GM19240 (cell line): ENCODE measurements around the gene RALGPS1.

Source experiments
- DNase-seq: peaks from one replicate; pipeline ENCODE4 v3.0.0; 2011; ENCODE audit warnings: low spot score; ENCODE audit not compliant: insufficient read length

The RALGPS1 gene

DNA sequence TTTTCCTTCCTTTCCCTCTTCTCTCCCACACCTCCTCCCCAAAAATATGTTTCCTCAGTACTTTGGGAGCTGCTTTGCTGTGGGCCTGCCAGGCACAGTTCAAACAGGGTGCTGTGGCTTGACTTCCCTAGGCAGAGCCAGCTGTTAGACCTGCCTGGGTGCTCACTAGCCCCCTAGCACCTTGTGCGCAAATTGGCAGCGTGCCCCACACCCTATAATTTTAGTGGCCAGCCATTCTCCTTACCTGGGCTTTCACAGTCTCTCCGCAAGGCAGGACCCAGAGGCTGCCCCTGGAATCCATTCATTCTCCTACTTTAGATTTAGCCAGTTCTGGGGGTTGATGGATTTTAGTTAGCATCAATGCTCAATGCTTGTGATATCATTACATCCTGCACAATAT is 135.6 kb downstream of the RALGPS1 start:
- no peak for DNase-seq

DNA sequence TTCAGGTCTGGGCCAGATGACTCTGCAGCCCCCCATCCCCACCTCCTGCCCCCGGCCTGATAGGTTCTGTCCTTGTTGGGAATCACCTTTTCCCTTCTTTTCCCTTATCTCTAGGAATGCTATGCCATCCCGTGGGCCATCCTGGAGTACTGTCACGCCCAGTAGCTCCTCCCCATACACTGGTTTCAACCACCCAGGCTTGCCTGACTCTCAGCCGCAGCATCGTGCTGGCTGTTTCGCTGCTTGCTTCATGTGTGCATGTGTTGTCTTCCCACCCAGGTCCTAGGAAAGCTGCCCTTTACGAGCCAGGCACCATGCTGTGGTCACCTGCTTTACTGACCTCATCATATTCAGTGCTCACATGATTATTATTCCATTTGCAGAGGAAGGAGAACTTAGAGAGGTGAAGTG is 136.0 kb downstream of the RALGPS1 start:
- DNase-seq = no peak

DNA sequence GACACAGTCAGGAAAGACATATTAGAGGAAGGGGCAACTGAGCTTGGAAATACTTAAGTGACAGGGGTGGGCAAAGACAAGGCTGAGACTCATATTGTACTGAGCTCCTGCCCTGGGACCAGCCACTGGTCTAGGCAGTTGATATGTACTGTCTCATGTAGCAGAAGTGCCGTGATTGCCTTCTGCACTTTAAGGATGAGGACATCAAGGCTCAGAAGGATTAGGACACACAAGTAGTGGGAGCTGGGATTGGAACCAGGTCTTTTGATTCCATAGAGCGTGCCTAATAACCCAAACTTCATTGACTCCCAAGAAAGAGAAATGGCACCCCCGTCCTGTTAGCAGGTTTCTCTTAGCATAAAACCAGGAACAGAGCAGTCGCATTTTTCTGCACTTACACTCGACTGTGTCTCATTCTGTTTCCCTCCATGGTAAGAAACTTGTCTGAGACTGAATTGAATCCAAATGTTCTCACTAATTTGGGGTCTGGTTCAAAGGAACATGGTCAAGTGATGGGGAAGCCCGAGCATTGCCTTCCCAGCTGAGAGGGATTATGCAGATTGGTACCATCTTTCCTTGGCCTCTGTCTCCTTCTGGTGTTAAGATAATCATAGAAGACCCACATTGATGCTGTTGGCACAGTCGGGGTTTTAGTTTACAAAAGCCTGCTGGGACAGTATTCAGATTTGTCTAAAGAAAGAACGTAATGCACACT is 137.5 kb downstream of the RALGPS1 start:
- no peak for DNase-seq

DNA sequence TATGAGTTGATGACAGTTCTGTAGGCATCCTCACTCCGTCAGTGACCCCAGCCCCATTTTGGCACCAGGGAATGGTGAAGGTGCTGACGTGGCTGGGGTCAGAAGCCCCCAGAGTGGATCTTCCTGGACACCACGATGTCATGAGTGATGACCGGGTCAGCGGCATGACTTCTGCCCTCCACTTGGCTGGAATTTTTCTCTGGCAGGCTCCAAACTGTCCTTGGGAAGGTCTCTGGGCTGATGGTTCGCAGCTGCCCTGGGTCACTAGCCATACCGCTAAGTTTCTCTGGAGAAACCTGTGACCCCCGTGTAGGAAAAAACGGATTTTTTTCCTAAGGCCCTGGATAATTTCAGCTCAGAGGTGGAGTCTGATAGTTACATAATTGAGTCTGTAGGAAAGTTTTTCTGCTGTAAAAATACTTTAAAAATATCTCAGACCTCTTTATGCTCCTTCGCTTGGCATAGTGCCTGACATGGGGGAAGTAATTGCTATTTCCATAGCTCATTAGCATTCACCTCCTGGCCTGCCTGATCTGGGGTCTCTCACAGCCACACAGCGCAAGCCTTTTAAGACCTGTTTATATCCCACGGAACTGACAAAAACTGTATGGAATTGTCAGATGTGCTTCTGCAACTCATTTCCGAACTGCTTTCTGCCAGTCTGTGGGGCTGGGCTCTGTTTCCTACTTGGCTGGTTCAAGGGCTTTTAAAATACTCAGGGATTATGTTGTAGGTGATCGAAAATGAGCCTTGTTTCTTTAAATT is 138.7 kb downstream of the RALGPS1 start:
- no peak for DNase-seq

DNA sequence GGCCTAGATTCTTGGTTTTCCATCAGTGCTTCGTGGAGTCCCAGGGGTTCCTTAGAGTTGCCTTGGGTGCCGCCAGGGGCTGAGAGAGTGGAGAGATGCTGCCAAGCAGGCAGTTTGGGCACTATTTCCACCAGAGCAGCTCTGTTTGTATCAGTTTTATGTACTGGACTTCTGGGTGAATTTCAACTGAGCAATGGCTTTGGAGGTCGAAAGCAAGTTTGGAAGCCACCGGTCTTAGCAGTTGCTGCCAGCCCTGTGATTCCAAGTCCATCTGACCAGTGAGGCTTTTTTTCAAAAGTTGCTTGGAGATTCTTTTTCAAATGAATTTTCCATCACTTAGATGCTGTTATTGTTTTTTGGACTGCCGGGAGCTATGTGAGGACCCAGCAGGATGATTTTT is 139.4 kb downstream of the RALGPS1 start:
- no peak for DNase-seq

DNA sequence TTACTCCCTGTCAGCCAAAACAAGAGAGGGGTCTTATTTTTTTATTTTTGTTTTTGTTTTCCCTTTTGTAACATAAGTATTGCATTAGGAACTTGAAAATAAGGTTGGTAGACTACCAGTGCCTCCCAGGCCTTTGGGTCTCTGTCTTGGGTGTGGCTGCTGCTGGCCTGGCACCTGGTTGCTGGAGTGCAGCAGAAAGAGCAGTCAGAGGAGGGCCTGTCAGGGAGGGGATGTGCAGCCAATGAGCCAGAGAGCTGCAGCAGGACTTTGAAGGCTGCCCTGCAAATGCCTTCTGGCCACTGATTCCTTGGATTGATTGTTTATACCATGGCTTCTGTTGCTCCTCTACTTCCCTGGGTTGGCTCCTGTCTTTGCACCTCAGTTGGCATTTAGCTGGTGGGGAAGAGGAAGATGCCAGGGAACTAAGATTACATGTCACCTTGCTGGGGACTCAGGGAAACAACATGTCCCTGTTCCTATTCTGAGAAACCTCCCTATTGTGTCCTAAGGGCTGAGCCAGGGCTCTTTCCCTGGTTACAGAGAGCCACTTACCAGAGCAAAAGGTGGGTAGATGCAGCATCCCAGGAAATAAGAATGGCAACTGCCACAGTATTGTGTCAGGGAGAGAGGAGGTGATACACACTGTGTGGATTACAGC is 141.3 kb downstream of the RALGPS1 start:
- no peak for DNase-seq

DNA sequence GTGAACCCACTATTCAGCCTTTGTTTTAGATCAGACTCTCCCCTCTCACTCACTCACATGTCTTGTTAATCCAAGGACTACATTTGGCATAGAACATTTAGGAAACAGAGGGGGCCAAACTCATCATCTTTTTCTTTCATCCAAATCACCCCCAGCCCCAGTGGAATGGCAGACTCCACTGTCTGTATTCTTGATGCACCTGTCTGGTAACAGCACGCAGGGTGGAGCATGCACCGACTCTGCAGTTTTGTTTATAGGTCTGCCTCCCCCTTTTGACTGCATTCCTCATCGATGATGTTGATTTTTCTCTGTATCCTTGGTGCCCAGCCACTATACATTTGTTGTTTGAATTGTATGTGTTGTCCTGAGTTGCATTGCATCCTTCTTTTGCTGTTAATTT is 141.9 kb downstream of the RALGPS1 start:
- no peak for DNase-seq

DNA sequence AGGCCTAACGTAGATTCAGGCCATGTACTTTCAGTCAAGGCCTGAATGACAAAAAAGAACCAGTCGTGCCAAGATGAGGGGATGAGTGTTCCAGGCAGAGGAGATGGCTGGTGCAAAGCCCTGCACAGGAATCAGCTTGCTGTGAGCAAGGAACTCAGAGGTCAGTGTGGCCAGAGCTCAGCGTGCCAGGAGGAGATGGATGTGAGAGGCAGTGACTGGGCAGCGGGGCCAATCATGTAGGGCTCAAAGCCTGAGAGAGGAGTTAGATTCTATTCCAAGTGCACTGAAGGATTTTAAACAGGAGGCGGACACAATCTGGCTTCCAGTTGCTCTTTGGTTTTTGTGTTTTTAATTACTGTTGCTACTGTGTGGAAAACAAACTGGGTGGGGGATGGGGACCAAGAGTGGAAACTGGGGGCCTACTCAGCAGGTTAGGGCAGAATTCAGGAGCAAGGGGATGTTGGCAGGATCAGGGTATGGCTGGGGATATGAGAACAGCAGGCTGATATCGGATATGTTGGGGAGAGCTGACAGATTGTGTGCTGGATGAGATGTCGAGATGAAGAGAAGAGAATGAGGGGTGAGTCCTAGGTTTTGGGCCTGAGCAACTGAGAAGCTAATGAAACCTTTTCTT is 143.5 kb downstream of the RALGPS1 start:
- DNase-seq = no peak

DNA sequence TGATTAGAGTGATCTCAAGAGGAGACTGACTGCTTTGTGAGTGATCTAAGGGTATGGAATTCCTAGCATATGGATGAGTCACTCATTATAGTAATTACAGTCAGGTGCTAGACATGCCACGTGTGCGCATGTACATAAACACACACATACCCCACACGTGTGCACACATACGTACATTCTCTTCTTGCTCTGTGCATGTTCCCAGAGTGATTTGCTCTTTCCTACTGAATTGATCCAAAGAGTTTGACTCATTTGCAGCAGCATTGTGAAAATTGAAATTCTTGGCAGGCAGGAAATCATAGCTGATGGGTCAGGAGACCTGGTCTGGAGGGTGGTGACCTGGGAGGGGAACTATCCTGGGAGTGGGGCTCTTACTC is 144.1 kb downstream of the RALGPS1 start:
- no peak for DNase-seq

DNA sequence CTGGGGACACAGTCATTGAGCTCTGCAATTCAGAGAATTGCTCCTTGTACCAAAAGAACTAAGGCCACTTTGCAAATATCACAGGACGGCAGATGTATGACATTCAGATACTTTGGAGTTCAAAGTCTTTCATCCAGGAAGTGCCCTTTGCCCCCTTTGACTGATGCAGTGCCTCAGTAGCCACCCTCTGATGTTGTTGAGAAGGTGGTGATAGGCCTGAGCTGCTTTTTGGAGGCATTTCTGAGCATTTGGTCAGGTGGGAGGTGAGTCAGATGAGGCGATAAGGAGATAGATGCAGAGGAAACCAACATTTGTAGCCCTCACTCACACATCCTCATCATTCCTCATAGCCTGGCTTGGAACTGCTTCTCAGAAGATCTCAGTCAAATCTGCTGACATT is 144.4 kb downstream of the RALGPS1 start:
- no peak for DNase-seq

DNA sequence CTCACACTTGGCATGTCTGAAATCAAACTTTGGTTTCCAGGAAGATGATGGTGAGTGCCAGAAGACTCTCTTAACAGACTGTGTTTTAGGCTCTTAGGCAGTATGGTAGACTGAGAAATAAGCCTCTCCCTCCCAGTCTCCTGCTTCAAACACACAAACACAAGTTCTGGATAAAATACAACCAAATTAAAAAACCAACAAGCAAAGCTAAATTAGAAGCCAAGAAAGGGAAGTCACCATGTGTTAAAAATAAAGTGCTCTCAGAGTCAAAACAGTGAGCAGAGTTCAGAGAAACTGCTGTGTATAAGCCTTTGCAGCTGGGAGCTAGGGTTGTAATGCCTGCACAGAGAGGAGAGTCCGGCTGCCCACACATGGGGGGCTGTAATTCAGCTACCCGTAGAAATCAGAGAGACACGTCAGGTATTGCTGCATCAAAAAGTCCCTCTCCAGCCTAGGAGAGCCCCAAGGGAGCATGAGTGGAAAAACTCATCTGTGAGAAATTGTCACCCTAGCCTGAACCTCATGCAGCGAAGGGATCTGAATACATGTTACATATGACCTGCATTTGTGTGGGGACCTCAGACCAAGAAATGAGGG is 145.3 kb downstream of the RALGPS1 start:
- DNase-seq = no peak

DNA sequence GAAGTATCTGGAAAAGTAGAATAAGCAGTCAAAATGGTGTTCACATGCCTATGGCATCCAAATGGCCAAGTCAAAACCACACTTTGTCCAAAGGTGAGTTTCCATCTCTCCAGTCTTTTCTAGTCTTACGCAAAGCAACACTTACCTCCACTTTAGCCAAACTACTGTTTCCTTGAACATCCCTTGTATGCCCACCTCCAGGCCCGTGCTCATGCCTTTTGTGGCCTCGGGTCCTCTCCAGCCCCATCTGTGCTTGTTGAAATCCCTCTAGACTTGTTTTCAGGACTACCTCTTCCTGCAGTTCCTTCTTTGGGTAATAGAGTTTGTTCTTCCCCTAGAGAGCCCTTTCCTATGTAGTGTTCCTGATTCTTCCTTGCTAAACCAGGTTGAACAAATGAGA is 146.8 kb downstream of the RALGPS1 start:
- DNase-seq = no peak

DNA sequence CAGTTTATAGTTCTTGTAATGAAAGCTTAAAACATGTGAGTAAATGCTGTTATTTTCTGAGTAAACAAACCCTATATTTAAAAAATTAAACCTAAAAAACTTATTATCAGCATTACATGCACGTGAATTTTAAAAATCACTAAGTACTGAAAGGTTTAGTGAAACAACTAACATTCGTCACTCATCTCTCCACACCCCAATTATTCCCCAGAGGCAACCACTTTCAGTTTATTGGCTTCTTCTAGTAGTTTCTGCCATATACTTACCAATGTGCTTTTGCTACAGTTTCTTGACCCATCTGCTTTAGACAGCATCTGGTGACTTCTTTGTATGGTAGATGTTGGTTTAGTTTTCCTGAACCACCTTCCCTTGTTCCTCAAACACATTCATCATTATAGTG is 149.8 kb downstream of the RALGPS1 start:
- DNase-seq = no peak

DNA sequence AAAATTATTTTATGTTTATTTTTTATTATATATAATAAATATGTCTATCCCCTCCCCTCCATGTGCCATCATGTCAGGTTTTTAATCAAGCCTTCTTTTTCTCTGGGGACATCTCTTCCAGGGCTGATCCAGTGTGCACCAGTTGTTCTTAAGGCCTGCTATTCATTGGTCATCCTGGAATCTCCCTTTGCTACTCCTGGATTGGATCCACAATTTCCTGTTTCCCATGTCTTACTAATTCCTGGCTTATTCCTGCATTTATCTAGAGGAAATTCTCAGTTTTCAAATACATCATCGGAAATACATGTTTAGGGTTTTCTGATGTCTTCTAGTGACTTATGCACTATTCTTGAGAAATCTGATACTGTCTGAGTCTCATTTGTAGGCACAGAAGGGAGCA is 151.0 kb downstream of the RALGPS1 start:
- DNase-seq = no peak

DNA sequence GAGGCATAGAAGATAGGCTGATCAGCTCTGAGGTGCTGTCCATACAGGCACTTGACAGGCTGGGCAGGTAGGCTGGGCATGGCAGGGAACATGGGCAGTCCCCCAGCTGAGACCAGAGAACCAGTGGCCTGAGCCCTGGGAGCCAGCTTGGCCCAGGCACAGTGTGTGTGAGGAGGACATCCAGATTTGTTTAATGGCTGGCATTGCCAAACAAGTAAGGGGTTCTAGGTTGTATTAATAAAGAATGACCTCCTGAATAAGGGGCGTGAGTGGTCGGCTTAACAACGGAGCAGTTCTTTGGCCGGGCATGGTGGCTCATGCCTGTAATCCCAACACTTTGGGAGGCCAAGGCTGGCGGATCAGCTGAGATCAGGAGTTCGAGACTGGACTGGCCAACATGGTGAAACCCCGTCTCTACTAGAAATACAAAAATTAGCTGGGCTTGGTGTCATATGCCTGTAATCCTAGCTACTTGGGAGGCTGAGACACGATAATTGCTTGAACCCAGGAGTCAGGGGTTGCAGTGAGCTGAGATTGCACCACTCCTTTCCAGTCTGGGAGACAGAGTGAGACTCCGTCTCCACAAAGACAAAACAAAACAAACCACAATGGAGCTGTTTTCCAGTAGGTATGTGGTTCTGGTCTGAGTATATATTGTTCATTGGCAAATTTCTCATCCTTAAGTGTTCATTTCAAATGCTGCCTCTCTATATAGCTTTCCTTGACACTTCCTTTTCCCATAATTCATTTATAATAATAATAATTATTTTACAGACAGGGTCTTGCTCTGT is 151.7 kb downstream of the RALGPS1 start:
- no peak for DNase-seq

DNA sequence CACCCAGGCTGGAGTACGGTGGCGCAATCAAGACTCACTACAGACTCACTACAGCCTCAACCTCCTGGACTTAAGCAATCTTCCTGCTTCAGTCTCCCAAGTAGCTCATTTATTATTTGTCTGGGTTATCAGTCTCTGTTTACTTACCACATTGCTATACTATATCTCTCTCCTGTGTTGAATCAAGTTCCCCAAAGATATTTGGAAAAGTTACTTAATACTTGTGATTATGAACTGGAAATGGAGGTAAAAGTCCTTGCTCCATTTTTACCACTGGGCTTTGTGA is 152.2 kb downstream of the RALGPS1 start:
- no peak for DNase-seq

DNA sequence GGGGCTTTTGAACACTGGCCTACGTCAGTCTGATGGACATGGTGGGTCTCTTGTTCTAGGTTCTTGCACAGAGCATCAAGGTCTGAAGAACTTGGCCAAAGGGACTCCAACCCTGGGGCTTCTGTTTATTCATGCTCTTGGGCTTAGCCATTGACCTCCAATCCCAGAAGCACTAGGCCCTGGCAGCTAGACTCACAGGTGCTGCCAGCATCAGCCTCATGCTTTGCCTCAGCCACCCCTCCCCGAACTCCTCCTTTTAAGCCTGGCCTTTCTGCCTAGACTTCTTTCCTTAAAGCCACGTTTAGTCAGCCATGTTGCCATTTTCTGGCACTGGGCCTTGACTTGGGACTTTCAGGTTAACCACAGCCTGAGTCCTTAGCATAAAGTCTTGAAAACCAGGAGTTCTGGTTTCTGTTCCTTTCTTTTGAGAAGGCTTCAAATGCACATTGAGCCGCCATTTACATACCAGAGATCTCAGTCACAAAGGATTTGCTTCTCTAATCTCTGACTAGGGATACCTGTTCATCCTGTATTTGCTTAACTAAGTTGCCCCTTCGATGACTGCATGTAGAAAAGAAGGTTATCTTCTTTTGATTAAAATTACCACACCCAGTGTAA is 153.1 kb downstream of the RALGPS1 start:
- no peak for DNase-seq

DNA sequence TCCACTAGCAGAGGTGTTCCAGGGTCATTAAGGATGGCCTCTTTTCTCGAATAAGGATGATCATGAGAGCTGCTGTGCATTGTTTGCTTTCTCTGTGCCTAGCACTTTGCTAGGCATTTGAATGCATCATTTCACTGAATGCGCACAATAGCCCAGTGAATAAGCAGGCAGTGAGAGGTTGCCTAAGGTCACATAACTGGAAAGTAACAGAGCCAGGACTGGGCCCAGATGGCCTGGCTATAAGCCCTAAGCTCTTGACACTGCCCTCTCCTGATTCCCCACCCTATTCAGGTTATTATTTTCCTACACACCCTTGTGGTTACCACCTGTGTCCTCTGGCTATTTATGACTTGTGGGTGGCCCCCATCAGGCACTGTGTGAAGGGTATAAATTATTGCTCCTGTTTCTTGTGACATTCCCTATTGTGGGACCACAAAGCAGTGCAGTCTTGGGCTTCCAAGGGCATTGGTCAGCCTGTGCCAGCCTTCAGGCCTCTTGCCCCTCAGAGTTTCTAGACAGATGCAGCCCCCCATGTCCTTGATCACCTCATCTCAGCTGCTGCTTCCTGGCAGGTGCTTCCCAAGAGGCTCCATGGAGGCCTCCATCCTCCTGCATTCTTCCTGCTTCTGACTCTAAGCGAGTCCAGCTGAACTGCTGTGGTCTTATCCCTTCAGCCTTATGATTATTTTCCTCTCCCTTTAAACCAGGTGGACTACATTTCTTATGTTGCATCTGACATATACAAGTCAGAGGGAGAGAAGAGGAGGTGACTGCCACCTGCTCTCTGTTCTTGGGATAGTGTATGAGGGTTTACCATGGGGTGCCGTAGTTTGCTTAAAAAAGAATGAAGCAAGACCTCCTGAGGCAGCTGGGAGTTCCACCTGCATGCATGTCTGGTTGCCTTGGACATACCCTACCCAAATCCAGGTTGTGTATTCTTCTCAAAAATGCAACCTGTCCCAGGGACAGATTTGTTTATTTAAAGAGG is 160.3 kb downstream of the RALGPS1 start:
- no peak for DNase-seq

DNA sequence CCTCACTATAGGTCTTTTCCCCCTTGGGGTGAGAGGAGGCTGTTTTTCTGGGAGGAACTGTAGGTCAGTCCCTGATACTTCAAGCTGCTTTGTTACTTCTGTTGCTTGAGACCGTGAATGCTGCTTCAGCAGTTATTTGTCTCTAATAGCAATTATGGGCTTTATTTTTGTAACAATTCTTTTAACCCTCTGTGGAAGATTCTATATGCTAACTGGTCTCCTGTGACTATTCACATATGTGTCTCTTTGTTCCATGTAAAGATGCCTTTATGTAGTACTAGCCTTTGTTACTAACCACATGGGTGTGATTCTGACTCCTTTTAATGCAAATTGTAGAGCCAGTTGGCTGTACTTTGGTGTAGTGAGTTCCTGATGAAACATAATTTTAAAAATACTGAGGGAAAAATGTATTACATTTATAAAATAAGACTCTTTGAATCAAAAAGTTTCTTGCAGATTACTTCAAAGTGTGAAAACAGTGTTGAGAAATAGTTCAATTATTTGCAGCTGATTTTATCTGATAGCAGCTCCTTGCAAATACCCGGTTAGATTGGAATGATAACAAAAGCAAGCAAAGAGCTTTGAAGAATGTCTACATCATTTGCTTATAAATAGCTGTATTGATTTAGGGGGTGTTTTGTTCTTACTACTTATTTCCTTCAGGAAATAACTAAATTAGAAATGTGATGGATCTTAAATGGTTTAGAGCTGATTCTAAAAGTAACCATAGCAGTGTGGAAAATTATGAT is 161.2 kb downstream of the RALGPS1 start:
- DNase-seq = no peak
